NCI-H146 (cell line): ENCODE data around the gene PRKAG2.
"Not testable (repeated sequence)": the region's sequence is repeated elsewhere in the genome, so short reads cannot be mapped to it uniquely, and the experiment has no call there.

Experiments used
- DNase-seq: peaks from one replicate; lab custom pipeline; 2025; lab: John Stamatoyannopoulos, UW

Gene PRKAG2

DNA sequence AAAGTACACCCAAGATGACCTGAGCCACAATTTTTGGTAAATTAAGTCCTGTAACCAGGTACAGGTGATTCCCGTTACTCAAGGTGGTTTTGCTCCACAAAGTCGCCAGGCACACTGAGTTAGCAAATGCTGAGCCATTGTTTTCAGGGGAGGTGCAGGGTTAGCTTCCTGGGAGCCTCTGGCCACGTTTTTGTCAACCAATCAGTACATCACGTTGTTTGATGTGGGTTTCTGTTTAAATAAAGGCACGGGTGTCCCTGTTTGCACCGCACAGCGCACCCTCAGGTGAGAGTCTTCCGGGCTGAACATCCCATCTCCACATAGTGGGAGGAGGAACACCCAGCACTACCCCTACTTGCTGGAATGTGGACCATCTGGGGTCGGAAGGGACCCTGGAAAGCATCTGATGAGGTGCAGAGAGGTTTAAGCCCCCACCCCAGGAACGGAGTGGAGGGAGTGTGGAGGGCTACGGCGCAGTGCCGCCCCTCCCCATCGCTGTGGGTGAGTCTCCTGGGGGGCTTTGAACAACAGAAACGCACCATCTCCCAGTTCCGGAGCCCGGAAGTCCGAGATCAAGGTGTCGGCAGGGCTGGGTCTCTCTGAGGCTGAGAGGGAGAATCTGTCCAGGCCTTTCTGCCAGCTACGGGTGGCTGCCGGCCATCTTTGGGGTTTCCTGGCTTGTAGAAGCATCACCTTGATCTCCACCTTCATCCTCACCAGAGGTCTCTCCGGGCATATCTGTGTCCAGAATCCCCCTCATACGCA is 42.5 kb downstream of the PRKAG2 start:
- DNase-seq: no peak

GRCh38 chr7:151833691-151834090 is 43.2 kb downstream of the PRKAG2 start:
- DNase-seq: no peak

DNA sequence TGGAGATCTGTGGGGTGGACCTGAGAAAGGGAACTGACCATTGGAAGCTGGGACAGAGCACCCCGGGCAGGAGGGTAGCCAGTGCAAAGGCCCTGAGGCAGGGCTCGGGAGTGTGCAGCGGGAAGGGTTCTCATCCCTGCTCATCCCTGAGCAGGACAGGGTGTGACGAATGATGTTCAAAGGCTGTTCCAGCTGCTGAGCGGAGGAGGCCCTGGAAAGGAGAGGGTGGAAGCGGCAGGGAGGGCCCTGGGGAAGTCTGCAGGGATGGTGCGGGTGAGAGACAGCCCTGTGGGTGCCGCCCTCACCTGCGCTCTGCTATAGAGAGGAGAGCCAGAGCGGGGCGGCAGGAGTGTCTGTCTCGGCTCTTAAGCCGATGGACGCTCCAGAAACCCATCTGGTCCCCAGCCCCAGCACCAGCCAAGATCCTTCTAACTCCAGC is 43.7 kb downstream of the PRKAG2 start:
- no peak for DNase-seq

GRCh38 chr7:151832656-151833055 is 44.3 kb downstream of the PRKAG2 start:
- DNase-seq: no peak

GRCh38 chr7:151832138-151832537 is 44.8 kb downstream of the PRKAG2 start:
- DNase-seq: no peak

DNA sequence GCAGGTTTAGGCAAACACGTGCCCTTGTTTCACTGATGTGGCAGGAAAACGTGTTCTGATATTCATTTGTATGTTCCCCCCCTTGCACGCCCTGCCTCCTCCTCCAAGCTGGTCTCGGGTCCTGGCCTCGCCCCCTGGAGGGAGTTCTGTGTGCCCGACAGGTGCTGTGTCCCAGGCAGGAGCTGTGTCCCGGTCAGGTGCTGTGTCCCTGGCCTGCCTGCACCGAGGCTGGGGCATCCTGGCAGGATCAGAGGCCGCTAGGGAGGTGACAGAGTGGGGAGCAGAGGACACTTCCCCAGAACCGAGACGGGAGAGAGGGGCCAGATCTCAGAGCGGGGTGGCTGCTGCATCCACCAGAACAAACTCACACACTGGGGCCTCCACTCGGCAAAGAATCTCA is 45.3 kb downstream of the PRKAG2 start:
- DNase-seq: no peak

DNA sequence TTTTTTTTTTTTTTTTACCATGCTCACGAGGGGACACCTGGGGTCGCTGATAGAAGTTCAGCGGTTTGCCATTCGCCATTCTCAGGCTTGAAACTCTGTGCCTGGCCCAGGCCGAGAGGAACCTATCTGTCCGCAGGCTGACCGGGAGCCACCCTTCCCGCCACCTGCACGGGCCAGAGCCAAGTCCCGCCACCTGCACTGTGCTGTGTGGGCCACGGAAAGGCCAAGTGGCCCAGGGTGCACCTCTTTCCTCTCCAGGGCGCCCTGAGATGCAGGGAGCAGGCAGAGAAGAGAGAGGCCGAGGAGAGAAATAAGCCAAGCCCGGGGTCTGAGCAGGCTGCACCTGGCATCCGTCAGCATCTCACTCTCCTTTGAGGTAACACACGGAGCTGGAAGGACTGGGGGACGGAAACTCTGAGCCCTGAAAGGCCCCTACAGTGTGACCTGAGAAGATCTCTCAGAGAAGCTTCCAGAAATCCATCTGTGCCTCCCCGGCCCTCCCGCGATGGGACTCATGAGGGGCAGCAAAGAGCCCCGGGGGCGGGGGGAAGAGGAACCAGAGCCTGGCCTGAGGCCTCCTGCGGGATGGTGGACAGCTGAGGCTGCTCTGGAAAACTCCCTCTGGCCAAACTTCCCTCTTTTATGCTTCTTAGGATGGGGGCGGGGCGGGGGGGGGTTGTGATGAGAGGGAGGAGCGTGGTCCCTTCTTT is 46.6 kb downstream of the PRKAG2 start:
- no peak for DNase-seq

GRCh38 chr7:151829707-151830106 is 47.2 kb downstream of the PRKAG2 start:
- DNase-seq: no peak

- peak; percentile 11 for DNase-seq
Measured at GRCh38 chr7:151827620-151828019, 49.3 kb downstream of the PRKAG2 start.

- DNase-seq: not testable (repeated sequence)
Measured at GRCh38 chr7:151826316-151826715, 50.6 kb downstream of the PRKAG2 start.

GRCh38 chr7:151825721-151826120 is 51.2 kb downstream of the PRKAG2 start:
- no peak for DNase-seq

DNA sequence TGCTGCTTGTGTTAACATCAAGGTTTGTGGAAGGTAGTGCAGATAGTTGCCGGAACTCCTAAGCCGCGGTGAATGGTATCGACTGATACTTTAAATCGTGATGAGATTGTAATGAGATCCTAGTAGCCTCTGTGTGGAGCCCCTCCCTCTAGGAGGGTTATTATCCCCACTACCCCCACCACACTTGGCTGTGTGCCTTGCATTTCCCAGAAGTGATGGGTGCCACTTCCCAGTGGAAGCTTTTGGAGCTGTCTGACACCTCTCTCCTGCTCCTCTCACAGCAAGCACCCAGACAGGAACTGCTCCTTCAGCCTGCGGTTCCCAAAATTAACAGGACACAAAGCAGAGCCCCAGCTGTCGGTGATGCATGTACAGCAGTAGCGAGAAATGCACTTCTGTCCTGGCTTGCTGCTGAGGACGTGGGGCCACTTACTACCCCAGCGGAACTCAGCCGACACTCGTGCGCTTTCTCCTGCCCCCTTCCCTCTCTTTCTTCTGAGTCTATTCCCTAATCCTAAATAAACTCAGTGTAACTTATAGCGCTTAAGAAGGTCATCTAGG is 52.5 kb downstream of the PRKAG2 start:
- no peak for DNase-seq

DNA sequence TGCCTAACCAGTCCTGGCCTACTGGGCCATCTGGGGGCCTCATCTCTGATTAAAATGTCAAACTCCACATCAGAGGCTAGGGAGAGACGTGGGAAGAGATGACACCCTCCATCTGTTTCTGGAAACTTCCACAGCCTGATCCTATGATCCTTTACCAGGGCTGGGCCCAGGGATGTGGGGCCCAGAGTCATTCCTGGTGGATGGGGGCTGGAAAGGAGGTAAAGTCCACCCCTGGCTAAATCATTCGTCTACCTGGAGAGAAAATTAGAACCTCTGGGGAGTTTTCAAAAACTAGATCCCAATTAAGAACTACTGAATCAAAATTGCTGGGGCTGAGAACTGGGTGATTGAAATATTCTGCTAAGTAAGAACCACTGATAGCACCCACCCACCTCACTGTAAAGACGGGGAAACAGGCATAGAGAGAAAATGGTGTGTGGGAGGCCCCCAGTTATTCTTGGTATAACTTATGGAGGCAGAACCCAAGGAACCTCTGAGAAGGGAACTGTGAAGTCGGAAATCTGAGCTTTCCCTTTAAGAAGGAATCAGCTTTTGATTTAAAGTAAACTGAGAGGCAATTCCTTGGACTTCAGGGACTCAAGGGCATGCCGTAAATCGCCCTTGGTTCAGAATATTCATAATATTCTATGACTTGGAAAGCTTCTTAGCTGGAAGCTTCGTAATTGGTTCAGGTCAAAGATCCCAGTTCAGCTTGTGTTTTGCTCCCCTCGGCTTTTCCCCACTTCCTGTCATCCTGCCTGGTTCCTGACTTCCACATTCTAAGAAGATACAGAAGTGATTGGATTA is 53.1 kb downstream of the PRKAG2 start:
- no peak for DNase-seq

DNA sequence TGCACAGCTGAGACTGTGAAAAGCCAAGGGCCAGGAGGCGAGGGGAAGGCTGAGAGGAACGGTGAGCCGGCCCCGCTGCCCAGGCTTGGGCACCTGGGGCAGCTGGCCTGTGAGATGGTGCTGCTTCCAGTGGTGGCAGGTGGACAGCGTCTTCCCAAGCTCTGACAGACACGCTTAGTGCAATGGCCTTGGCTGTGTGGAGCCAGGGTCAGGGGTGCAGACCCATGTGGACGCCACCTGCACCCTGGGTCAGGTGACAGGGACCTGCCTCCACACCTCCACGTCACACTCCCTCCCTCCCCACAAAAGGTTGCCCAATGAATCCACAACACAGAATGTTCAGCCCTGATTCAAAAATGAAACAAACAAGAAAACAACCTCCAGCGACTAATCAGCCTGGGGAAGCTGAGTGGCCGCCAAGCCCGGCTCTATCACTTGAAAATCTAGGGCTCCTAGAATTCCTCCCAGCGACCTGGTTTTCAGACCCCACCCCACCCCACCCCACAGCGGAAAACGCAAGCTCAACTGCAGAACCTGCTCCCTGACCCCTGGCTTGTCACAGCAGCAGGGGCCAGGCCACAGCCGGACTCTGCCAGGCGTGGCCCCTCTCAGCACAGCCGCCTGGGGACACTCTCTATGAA is 54.3 kb downstream of the PRKAG2 start:
- DNase-seq: no peak

GRCh38 chr7:151821806-151822540 is 54.9 kb downstream of the PRKAG2 start:
- no peak for DNase-seq

GRCh38 chr7:151821226-151821625 is 55.7 kb downstream of the PRKAG2 start:
- no peak for DNase-seq

DNA sequence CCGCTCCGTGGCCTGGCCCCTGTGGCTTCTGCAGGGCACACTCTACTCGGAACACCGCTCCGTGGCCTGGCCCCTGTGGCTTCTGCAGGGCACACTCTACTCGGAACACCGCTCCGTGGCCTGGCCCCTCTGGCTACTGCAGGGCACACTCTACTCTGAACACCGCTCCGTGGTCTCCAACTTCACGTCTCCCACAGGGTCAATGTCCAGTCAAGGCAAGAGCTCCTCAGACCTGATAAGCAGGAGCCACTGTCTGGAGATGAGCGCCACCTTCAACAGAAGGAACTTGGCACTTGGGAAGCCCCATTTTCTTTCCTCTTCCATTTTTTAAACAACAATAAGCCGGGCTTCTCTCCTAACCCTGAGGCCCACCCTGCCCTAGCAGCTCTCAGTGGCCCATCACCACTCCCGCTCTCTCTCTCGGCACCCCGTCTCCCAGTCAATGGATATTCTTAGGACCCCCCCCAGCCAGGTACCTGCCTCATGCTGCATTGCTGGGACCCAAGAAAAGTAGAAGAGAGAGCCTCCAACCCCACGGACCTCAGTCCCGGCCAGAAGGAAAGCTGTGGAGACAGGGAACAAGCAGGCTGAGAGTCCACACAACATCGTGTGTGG is 56.3 kb downstream of the PRKAG2 start:
- DNase-seq: no peak

DNA sequence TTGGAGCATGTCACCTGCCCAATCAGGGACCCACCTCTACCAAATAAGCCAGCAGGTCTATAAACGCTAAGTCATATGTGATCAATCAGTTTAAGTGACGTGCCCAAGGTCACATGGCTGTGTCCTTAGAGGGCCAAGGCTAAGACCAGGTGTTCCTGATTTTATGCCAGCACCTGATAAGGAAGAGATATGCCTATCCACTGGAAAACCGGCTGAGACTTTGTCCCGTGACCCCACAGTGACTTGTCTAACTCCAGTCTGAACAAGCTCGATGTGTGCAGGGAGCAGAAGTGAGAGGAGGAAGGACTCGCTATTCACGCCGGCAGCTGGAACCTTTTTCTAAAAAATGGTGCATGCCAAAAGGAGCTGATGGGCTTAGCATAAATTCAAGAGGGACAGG is 57.0 kb downstream of the PRKAG2 start:
- DNase-seq: no peak

- no peak for DNase-seq
Measured at GRCh38 chr7:151818674-151819519, 58.0 kb downstream of the PRKAG2 start.
